Natural killer cell (primary cell): Measurements from ENCODE around the gene PGLYRP3. TPM values are rescaled to one million over a fixed set of nuclear protein-coding genes. Genes with fewer than 3 reads are reported as not detected.

Experiments used
- ATAC-seq, 3 donors: fragments of 150-1000 bp in 2 of 3; fragments of 200-7000 bp in 1 of 3; cut with Tn5 transposase; 1 replicate in 1 of 3; 2 replicates in 2 of 3; pipeline ENCODE4 v1.10.0; 2021; ENCODE audit warnings: mild to moderate bottlenecking in 2 of 3, moderate library complexity in 2 of 3
- DNase-seq, 2 donors: peaks; one replicate each; pipeline versions ENCODE4 v3.0.0 to v3.0.0-alpha.2; 2013 to 2021; ENCODE audit warnings: mixed read lengths in 1 of 2
- H3K27ac ChIP-seq: one replicate; pipeline ENCODE4 v1.5.1; 2013; ENCODE audit warnings: mild to moderate bottlenecking, low read length
- H3K27me3 ChIP-seq: one replicate; pipeline ENCODE4 v1.6.1; 2013; ENCODE audit warnings: low read length; ENCODE audit not compliant: control insufficient read depth, insufficient read depth
- H3K36me3 ChIP-seq: one replicate; pipeline ENCODE4 v1.6.1; 2013; ENCODE audit warnings: low read length; ENCODE audit not compliant: control insufficient read depth, insufficient read depth
- H3K4me1 ChIP-seq: one replicate; pipeline ENCODE4 v1.6.1; 2013; ENCODE audit warnings: low read length; ENCODE audit not compliant: control insufficient read depth, insufficient read depth
- H3K4me3 ChIP-seq: one replicate; pipeline ENCODE4 v1.5.1; 2013; ENCODE audit warnings: low read length
- H3K9me3 ChIP-seq: one replicate; pipeline ENCODE4 v1.6.1; 2013; ENCODE audit warnings: low read length; ENCODE audit not compliant: control insufficient read depth, insufficient read depth
- H3K27ac Mint-ChIP-seq, 2 donors: one replicate each; pipeline ENCODE4 v1.8.0; 2022; ENCODE audit warnings: mild to moderate bottlenecking in 2 of 2, mixed read lengths in 2 of 2, moderate library complexity in 1 of 2
- H3K27me3 Mint-ChIP-seq, 2 donors: one replicate each; pipeline ENCODE4 v1.8.0; 2022; ENCODE audit warnings: low read depth in 2 of 2, mixed read lengths in 2 of 2
- H3K36me3 Mint-ChIP-seq: one replicate; pipeline ENCODE4 v1.8.0; 2022; ENCODE audit warnings: mixed read lengths
- H3K4me1 Mint-ChIP-seq, 2 donors: one replicate each; pipeline ENCODE4 v1.8.0; 2022; ENCODE audit warnings: mixed read lengths in 2 of 2
- H3K4me3 Mint-ChIP-seq: one replicate; pipeline ENCODE4 v1.8.0; 2022; ENCODE audit warnings: mild to moderate bottlenecking, moderate library complexity, mixed read lengths
- H3K9me3 Mint-ChIP-seq, 2 donors: one replicate each; pipeline ENCODE4 v1.8.0; 2022; ENCODE audit warnings: mixed read lengths in 2 of 2
- CTCF ChIP-seq: fragments of 200-600 bp; IDR thresholded peaks from one replicate; pipeline ENCODE4 v1.8.0; 2022; ENCODE audit warnings: antibody characterized with exemption
- WGBS: methylation state at CpG from one replicate; pipeline ENCODE4 v1.1.7; 2013; ENCODE audit warnings: missing lambda C conversion rate; ENCODE audit not compliant: insufficient coverage; 5-methylcytosine and 5-hydroxymethylcytosine counted together
- intact Hi-C: fragments of 100-400 bp; cut with micrococcal nuclease; formaldehyde crosslinking; loops from one replicate; pipeline ENCODE4 v1.14.2; 2022
- total RNA-seq, 4 donors: library from RNA; stranded (reverse); fragments of 120-200 nt in 1 of 4; gene quantifications; one replicate each; pipeline versions ENCODE4 v1.2.3 to v1.2.4, GENCODE V29; 2013 to 2022

The PGLYRP3 gene
- total RNA-seq, 3 donors from 2014 or later (not counting 1 experiment from before 2014, with no cell fraction given), result not detected

GRCh38 chr1:153307221-153307600, 5.5 kb downstream of the PGLYRP3 start:
- Histone ChIP-seq H3K4me3 (no peak overlapping the region), H3K9me3 (no peaks in the 10 kb centered on the region), H3K27ac (no peak overlapping the region), H3K27me3 (no peaks in the 10 kb centered on the region), H3K36me3 (no peaks in the 10 kb centered on the region), H3K4me1 (no peaks in the 10 kb centered on the region)
- no peak for TF ChIP-seq CTCF
- H3K4me3 Mint-ChIP-seq, result no peak overlapping the region
- ATAC-seq (no peak), DNase-seq (no peak)
- 85% methylated on average over 10 of the region's 10 CpGs for WGBS
- H3K27me3 Mint-ChIP-seq, result peaks cover 0 to 19% of the 10 kb centered on the region in 2 donors
- intact Hi-C loops, result no loop called here
- no peaks in the 10 kb centered on the region for H3K4me1 Mint-ChIP-seq
- no peak overlapping the region for H3K27ac Mint-ChIP-seq
- H3K36me3 Mint-ChIP-seq, result no peaks in the 10 kb centered on the region
- no peaks in the 10 kb centered on the region for H3K9me3 Mint-ChIP-seq

GRCh38 chr1:153306303-153307220, 6.2 kb downstream of the PGLYRP3 start:
- 80% methylated on average over 22 of the region's 22 CpGs for WGBS
- Histone ChIP-seq H3K36me3 (no peaks in the 10 kb centered on the region), H3K4me3 (no peak overlapping the region), H3K9me3 (no peaks in the 10 kb centered on the region), H3K27me3 (no peaks in the 10 kb centered on the region), H3K27ac (no peak overlapping the region), H3K4me1 (no peaks in the 10 kb centered on the region)
- intact Hi-C loops, result no loop called here
- DNase-seq (no peak), ATAC-seq (no peak)
- no peak for TF ChIP-seq CTCF
- Mint-ChIP-seq H3K4me1 (no peaks in the 10 kb centered on the region), H3K27ac (no peak overlapping the region), H3K27me3 (peaks cover 0 to 19% of the 10 kb centered on the region in 2 donors), H3K9me3 (no peaks in the 10 kb centered on the region), H3K4me3 (no peak overlapping the region), H3K36me3 (no peaks in the 10 kb centered on the region)

DNA sequence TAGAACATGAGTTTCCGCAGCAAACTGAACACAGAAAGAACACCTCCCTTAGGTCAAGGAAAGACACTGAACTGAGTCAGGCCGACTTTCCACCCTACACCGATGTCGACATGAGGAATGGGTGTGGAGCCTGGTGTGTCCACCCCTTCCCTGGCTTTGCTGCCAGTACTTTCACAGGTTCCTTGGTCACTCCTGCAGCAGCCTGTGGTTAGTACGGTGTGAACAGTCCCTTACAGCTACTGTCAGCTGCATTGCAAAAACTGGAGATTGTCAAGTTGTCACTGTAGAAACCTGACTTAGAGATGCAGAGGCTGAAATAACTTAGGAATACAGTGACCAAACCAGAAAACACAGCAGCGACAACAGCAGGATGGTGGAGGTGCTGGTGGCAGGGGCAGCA, 7.1 kb downstream of the PGLYRP3 start:
- no peaks in the 10 kb centered on the region for H3K36me3 ChIP-seq
- DNase-seq (no peak), ATAC-seq (no peak)
- H3K4me1 ChIP-seq, result no peaks in the 10 kb centered on the region
- H3K4me3 Mint-ChIP-seq, result no peak overlapping the region
- intact Hi-C loops, result no loop called here
- no peak overlapping the region for H3K27ac Mint-ChIP-seq
- no peaks in the 10 kb centered on the region for H3K9me3 ChIP-seq
- 91% methylated on average over 6 of the region's 6 CpGs for whole genome bisulfite sequencing
- no peaks in the 10 kb centered on the region for H3K27me3 ChIP-seq
- no peak overlapping the region for H3K4me3 ChIP-seq
- H3K27ac ChIP-seq, result no peak overlapping the region
- no peak for TF ChIP-seq CTCF
- no peaks in the 10 kb centered on the region for H3K9me3 Mint-ChIP-seq
- no peaks in the 10 kb centered on the region for H3K4me1 Mint-ChIP-seq
- H3K36me3 Mint-ChIP-seq, result no peaks in the 10 kb centered on the region
- peaks cover 0 to 19% of the 10 kb centered on the region in 2 donors for H3K27me3 Mint-ChIP-seq

GRCh38 chr1:153302308-153302707, 10.4 kb downstream of the PGLYRP3 start:
- ATAC-seq (no peak), DNase-seq (no peak)
- Mint-ChIP-seq H3K36me3 (no peaks in the 10 kb centered on the region), H3K27me3 (peaks cover 6 to 8% of the 10 kb centered on the region in 2 donors), H3K4me1 (no peaks in the 10 kb centered on the region), H3K4me3 (no peak overlapping the region), H3K9me3 (no peaks in the 10 kb centered on the region), H3K27ac (no peak overlapping the region)
- Histone ChIP-seq H3K27me3 (no peaks in the 10 kb centered on the region), H3K27ac (no peak overlapping the region), H3K4me1 (no peaks in the 10 kb centered on the region), H3K9me3 (no peaks in the 10 kb centered on the region), H3K36me3 (no peaks in the 10 kb centered on the region), H3K4me3 (no peak overlapping the region)
- intact Hi-C loops, result no loop called here
- no peak for TF ChIP-seq CTCF
- WGBS, result 81% methylated on average over 5 of the region's 5 CpGs
